NOMO-1 (cell line): Measurements from ENCODE around the gene PLEKHA6.

Experiments used
- DNase-seq, 2 experiments: peaks; one replicate each; lab custom pipeline; 2025; ENCODE audit not compliant: unreplicated experiment in 2 of 2; lab: John Stamatoyannopoulos, UW

The PLEKHA6 gene

DNA sequence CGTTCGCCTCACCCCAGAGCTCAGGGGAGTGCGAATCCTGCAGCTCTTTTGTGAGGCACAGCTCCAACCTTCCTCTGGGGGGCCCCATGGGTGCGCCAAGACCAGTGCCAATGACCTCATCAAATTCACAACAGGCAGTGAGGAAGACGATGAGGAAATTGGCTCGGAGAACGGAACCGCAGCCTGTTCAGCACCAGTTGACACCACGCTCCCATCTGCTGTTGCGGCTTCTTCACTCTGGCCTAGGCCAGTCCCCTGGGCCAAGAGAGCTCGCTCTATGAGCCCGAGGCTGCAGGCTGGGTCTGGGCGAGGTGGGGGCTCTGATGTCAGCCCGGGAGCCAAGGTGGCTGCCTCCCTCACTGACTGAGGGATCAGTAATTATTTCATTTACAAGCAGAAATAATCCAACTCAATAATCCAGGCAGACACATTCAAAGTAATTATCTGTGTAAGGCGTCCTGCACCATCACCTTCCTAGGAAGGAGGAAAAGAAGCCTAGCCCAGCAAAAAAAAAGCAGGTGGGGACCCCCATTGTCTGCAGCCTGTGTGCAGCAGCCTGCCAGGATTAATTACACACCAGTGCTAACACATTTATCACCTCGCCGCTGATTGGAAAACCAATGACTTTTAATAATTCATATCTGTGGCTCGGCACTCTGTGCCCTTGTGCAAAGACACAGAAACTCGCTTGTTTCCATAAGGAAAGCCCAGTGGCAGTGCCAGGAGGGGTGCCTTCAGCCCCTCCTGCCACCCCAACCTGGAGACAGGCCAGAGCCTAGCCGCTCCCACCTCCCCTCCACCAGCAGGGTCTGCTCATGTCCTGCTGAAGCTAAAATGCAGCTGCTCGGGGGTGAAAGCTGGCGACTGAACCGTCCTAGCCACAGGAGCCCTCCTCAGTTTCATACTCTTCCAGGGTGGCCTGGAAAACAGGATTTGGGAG lies 1.9 kb downstream of the PLEKHA6 start:
- peak; percentile 10 to 36 for DNase-seq

DNA sequence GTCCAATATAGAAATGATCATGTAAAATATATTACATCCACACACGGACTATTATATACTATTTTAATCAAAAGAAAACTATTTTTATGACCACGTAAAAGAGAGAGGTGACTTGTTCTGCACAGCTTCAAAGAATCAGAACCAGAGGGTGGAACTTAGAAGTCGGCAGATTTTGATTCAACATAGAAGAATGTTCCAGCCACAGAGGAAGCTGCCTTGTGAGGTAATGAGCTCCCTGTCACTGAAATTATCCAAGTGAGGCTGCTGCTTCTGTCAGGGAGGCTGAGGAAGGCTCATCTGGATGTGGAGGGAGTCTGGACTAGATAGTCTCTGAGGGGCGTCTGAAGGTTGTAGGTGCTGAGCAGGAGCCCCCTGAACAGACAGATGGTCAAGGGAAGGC lies 2.7 kb downstream of the PLEKHA6 start:
- DNase-seq: no peak

DNA sequence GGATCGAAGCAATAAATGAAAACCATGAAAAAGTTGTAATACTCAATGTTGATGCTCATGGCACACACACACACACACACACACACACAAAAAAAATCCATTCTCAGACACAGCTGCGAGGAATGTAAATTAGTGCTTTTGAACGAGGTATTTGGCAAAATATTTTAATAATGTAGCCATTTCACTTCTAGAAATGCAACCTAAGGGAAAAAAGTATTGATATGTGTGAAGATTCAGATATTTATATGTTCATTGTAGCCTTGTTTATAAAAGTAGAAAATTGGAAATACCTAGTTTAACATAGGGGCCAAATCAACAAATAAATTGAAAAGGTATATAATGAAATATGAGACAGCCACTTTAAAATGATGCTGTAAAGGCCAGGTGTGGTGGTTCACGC lies 3.8 kb downstream of the PLEKHA6 start:
- no peak for DNase-seq

DNA sequence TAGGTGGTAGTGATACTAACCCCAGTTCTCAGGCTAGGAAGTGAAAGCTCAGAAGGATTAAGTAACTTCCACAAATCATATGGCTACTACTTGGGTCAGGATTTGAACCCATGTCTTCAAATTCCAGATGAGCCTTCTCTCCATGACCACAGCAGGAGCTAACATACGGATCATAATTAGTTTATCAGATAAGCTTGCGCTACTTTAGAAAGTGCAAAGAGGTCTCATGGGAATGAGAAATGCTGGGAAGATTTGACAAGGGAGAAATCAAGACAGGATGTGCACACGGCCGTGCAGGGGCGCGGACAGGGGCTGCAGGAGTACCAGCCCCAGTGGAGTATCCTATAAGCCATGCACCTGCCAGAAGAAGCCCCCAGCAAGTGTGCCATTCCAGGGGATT lies 5.2 kb downstream of the PLEKHA6 start:
- no peak for DNase-seq

- DNase-seq: no peak
These were observed 6.4 kb downstream of the PLEKHA6 start for GRCh38 chr1:204353213-204353910.

DNA sequence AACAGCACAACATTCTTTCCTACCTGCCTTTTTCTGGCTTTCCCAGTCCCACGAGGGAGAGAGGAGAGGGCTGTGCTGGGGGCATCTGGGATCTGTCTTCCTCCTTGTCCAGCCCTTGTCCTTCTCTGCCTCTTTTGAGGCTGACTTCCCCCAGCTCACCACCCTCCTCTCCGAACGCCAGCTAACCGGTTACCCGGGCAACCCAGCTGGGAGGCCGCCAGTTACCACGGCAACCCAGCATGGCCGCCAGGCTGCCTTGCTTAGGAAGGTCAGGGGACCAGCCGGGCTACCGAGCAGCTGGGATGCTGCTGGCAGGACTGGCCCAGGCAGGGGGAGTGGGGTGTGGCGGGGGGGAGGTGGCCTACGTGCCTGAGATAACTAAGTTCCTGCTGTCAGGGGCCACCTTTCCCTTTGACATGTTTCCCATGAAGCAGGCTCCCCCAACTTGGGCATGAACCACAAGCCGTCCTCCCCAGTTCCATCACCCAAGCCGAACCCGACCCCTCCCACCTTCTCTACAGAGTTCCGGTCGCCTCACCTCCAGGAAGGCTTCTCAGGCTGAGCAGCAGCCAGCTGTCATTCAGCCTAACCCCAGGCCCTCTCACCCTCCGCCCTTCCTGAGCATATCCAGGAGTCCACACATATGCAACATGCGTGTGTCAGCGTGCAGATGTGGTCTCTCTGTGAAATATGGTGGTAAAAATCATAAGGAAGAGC lies 8.7 kb downstream of the PLEKHA6 start:
- no peak for DNase-seq

GRCh38 chr1:204350312-204350711 lies 9.4 kb downstream of the PLEKHA6 start:
- no peak for DNase-seq

GRCh38 chr1:204349602-204350001 lies 10.1 kb downstream of the PLEKHA6 start:
- DNase-seq: no peak

DNA sequence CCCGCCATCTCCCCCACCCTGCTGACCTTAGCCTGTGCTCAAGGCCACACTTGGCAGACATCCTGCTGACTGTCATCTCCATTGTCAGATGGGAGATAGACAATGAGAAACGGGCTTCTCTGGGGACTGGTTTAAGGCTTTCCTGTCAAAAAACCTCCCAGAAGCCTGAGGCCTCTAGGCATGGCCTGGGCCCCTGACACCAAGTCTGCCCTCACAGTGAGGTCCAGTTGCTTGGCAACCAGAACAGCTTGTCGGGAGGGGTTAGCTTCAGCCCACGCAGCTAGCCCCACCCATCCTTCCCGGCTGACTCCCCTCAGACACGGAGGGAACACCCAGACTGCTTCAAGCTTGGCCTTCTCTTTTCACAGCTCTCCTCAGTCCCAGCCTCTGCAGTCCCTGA lies 11.0 kb downstream of the PLEKHA6 start:
- no peak for DNase-seq

- no peak for DNase-seq
These were observed 11.5 kb downstream of the PLEKHA6 start for GRCh38 chr1:204348242-204348641.

DNA sequence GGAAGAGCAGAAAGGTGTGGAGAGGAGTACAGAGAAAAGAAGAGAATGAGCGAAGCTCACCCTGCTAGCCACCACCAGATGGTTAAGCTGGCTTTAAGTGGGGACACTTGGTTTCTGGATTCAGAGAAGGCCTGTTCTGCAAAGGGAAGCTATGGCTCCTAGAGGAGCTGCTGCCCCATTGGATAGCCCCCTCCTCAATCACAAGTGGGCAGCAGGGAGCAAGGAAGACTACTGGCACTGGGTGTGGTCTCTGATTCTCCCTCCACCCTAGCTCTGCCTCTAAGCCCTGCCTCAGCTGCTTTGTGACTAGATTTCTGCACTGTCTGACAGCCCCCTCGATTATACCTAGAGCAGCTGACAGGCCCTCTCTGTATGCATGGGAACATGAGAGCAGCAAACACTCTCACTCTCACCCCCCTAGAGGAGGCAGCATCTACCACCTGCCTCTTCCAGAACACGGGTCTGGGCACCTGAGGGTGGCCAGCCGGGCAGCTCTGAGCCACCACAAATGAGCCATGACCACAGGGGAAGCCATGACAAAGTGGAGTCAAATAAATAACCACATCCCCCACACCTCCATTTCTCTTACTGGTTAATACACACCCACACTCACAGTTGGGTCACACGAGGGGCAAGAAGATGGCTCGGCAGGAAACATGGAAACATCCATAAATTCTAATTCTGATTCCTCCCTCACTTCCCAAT lies 13.6 kb downstream of the PLEKHA6 start:
- no peak for DNase-seq

DNA sequence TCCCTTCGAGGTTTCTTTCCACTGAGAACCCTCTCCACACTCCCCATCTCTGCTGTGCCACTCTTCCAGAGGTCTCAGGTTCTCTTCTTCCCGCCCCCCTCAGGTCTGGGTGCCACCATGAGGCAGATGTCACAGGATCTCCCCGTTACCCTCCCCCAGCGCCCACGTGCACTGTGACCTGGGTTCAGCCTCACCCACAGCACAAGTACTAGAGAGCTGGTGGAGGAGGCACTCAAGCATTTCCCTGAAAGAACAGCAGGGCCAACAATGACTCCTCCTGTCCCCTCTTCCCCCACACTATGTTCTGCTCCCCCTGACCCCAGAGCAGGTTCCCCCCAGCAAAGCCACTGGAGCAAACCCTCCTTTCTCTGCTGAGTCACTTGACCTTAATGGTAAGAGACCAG lies 14.3 kb downstream of the PLEKHA6 start:
- no peak for DNase-seq

- DNase-seq: no peak
These were observed 14.9 kb downstream of the PLEKHA6 start for GRCh38 chr1:204344665-204345355.

DNA sequence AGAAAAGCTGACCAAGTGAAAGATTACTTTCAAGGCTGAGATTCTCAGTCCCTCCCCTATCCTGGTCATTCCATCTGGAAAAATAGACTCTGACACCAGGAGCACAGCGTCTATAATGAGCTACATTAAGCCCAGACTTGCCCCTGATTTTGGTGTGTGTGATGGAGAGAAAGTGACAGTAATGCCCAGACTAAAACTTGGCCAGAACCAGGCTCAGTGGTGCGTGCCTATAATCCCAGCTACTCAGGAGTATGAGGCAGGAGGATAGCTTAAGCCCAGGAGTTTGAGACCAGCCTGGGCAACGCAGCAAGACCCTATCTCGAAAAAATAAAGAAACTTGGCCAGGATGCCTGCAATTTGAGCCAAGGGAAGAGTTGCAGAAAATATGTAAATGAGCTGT lies 15.9 kb downstream of the PLEKHA6 start:
- no peak for DNase-seq

DNA sequence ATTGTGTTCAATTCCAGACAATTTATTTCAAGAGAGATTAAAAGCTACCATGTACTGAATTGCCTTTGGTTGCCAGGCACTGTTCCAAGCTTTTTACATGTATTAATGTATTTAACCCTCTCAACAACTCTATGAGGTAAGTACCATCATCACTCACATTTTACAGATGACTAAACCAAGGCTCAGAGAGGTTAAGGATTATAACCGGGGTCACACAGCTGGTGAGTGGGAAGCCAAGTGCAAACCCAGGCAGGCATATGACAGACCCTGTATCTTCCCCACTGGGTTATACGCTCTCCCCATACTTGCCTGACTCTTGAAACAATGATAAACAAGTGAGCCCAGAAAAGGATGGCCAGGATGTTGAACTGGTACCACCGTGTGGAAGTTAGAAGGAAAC lies 16.5 kb downstream of the PLEKHA6 start:
- no peak for DNase-seq

DNA sequence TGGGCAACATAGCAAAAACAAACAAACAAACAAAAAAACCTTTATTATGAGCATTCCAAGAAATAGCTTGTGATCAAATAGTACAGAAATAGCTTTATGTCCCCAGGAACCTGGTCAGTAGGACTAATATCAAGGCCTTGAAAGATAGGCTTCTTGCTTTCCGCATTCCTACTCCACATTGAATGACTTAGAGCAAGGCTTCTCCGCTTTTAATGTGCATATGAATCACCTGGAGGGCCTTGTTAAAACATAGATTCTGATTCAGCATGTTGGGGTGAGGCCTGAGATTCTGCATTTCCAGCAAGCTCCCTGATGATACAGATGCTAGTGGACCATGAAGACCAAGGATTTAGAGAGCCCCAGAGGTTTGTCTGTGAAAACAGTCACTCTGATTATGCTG lies 17.4 kb downstream of the PLEKHA6 start:
- DNase-seq: no peak

- no peak for DNase-seq
These were observed 18.3 kb downstream of the PLEKHA6 start for GRCh38 chr1:204341380-204341779.

- no peak for DNase-seq
These were observed 19.4 kb downstream of the PLEKHA6 start for GRCh38 chr1:204340081-204340889.

DNA sequence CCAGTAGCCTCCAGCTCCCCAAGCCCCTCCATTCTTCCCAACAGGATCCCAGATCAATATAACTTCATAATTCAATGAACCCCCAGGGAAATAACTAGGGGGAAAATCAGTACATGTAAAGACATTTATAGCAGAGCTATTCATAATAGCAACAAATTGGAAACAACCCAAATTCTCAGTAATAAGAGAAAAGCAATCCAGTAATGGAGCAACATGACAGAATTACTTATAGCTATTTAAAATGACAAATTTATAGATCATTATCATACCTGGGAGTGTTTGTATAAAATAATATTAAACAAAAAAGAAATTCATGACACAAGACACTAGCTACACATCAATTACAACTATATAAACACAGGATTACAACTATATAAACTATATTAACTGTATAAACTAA lies 20.2 kb downstream of the PLEKHA6 start:
- no peak for DNase-seq
